ENCODE results near the gene STMN3. TPM values are rescaled to one million over a fixed set of nuclear protein-coding genes. Genes with fewer than 3 reads are reported as not detected.
"Not testable (repeated sequence)": the region's sequence is repeated elsewhere in the genome, so short reads cannot be mapped to it uniquely, and the experiment has no call there.

The STMN3 gene
- total and polyA plus RNA-seq, 8 donors, result 12.6 to 47.0 (median 34.4) TPM

- no peaks in the 10 kb centered on the region for H3K27me3 ChIP-seq
- no peaks in the 10 kb centered on the region for H3K9me3 ChIP-seq
- no peaks in the 10 kb centered on the region for H3K4me1 ChIP-seq
- DNase-seq, result no peak
- no peak overlapping the region for H3K4me3 ChIP-seq
- intact Hi-C loops (cut with DNase I), result no loop called here
- no peak overlapping the region for H3K27ac ChIP-seq
- H3K36me3 ChIP-seq, result peaks cover 0 to 84% of the 10 kb centered on the region in 2 donors
- no peak for TF ChIP-seq CTCF (IDR thresholded peaks at IDR 0.05)
- ATAC-seq, result no peak
Measured at GRCh38 chr20:63675681-63676368, 22.6 kb upstream of the STMN3 start.

GRCh38 chr20:63673951-63674350 lies 20.7 kb upstream of the STMN3 start:
- H3K4me1 ChIP-seq, result no peaks in the 10 kb centered on the region
- no peak overlapping the region for H3K27ac ChIP-seq
- no peak for TF ChIP-seq CTCF (IDR thresholded peaks at IDR 0.05)
- peaks cover 0 to 71% of the 10 kb centered on the region in 2 donors for H3K36me3 ChIP-seq
- intact Hi-C loops (cut with DNase I), result no loop called here
- ATAC-seq, result no peak
- no peak overlapping the region for H3K4me3 ChIP-seq
- no peaks in the 10 kb centered on the region for H3K27me3 ChIP-seq
- H3K9me3 ChIP-seq, result no peaks in the 10 kb centered on the region
- peak in 1 of 4 donors; percentile 39 for DNase-seq

- no peaks in the 10 kb centered on the region for H3K4me1 ChIP-seq
- ATAC-seq (no peak), DNase-seq (no peak)
- TF ChIP-seq CTCF (IDR thresholded peaks at IDR 0.05), result no peak
- H3K36me3 ChIP-seq, result peaks cover 0 to 75% of the 10 kb centered on the region in 2 donors
- H3K9me3 ChIP-seq, result no peaks in the 10 kb centered on the region
- no peak overlapping the region for H3K4me3 ChIP-seq
- no peak overlapping the region for H3K27ac ChIP-seq
- H3K27me3 ChIP-seq, result no peaks in the 10 kb centered on the region
- intact Hi-C loops (cut with DNase I), result no loop called here
Measured at GRCh38 chr20:63672666-63673065, 19.4 kb upstream of the STMN3 start.

- H3K9me3 ChIP-seq; intact Hi-C loops (cut with DNase I); H3K27ac ChIP-seq; H3K27me3 ChIP-seq; ATAC-seq; H3K4me3 ChIP-seq; DNase-seq; H3K4me1 ChIP-seq: not testable (repeated sequence)
- H3K36me3 ChIP-seq, result peaks cover 0 to 77% of the 10 kb centered on the region in 2 donors
Measured at GRCh38 chr20:63671695-63672094, 18.5 kb upstream of the STMN3 start.

- H3K27ac ChIP-seq, result no peak overlapping the region
- peaks cover 0 to 74% of the 10 kb centered on the region in 2 donors for H3K36me3 ChIP-seq
- no peaks in the 10 kb centered on the region for H3K9me3 ChIP-seq
- peak in 1 of 4 donors; percentile 63 for DNase-seq
- intact Hi-C loops (cut with DNase I), result no loop called here
- ATAC-seq, result no peak
- H3K4me3 ChIP-seq, result no peak overlapping the region
- TF ChIP-seq CTCF (IDR thresholded peaks at IDR 0.05), result no peak
- no peaks in the 10 kb centered on the region for H3K4me1 ChIP-seq
- H3K27me3 ChIP-seq, result no peaks in the 10 kb centered on the region
Measured at GRCh38 chr20:63668351-63668750, 15.1 kb upstream of the STMN3 start.

GRCh38 chr20:63667858-63668257 lies 14.6 kb upstream of the STMN3 start:
- Histone ChIP-seq H3K4me1 (no peaks in the 10 kb centered on the region), H3K27me3 (no peaks in the 10 kb centered on the region), H3K36me3 (peaks cover 0 to 74% of the 10 kb centered on the region in 2 donors), H3K27ac (no peak overlapping the region), H3K4me3 (no peak overlapping the region), H3K9me3 (no peaks in the 10 kb centered on the region)
- intact Hi-C loops (cut with DNase I), result no loop called here
- no peak for TF ChIP-seq CTCF (IDR thresholded peaks at IDR 0.05)
- ATAC-seq (no peak), DNase-seq (peak in 1 of 4 donors; percentile 44)

Data from left lung (tissue), 10 donors.